K562 (cell line): ENCODE measurements around the gene PRICKLE2. TPM values are rescaled to one million over a fixed set of nuclear protein-coding genes. Genes with fewer than 3 reads are reported as not detected.

ENCODE experiments used
- ATAC-seq: fragments of 200-7000 bp; cut with Tn5 transposase; 3 replicates; pipeline ENCODE4 v1.9.1; 2020; ENCODE audit warnings: moderate library complexity
- BruUV-seq: library from RNA; stranded (reverse); fragments of 400-500 nt; replicated peaks from 2 replicates; lab custom pipeline; 2021; lab: Mats Ljungman, UMichigan
- CTCF ChIA-PET: fragments of 300-600 bp; formaldehyde crosslinking; extraction: SDS; loops from one replicate; lab custom pipeline; 2021; ENCODE audit warnings: low intra/inter-chr PET ratio; lab: Yijun Ruan, JAX
- POLR2A ChIA-PET: fragments of 300-600, 350-650 bp; sonication (Branson Sonifier 250); formaldehyde crosslinking; extraction: SDS; loops from one replicate; lab custom pipeline; 2021; ENCODE audit warnings: antibody characterized with exemption, inconsistent platforms; lab: Yijun Ruan, JAX
- DNase-seq, 4 experiments: peaks; one replicate each; pipeline versions ENCODE4 v3.0.0 to v3.0.0-alpha.2; 2011 to 2018; ENCODE audit warnings: low spot score in 3 of 4, mixed read lengths in 3 of 4; ENCODE audit errors: extremely low read depth in 1 of 4
- FAIRE-seq: peaks from 2 replicates; lab custom pipeline; 2011; peaks lifted over from hg19 to GRCh38; lab: Jason Lieb, UNC
- H2AFZ ChIP-seq: 2 replicates; pipeline ENCODE4 v1.6.0; 2011; ENCODE audit warnings: low read depth, low read length, control low read depth, inconsistent platforms
- H3K27ac ChIP-seq: fragments of 200-600 bp; 3 replicates; pipeline ENCODE4 v1.8.0; 2011; ENCODE audit warnings: low read depth, mild to moderate bottlenecking, control low read depth, inconsistent platforms, low read length, moderate library complexity, mixed read lengths; ENCODE audit errors: extremely low read depth
- H3K27me3 ChIP-seq, 2 experiments: fragments of 300-600 bp in 1 of 2; 2 replicates in 1 of 2; 3 replicates in 1 of 2; pipeline versions ENCODE4 v1.6.0 to v1.8.0; 2011; ENCODE audit warnings: inconsistent platforms in 2 of 2, low read length in 2 of 2, mild to moderate bottlenecking in 1 of 2, mixed read lengths in 1 of 2, moderate library complexity in 1 of 2; ENCODE audit not compliant: control insufficient read depth in 2 of 2, insufficient read depth in 2 of 2
- H3K36me3 ChIP-seq: fragments of 300-600 bp; 3 replicates; pipeline ENCODE4 v1.8.0; 2011; ENCODE audit warnings: mild to moderate bottlenecking, low read length, inconsistent platforms; ENCODE audit not compliant: control insufficient read depth, insufficient read depth
- H3K4me1 ChIP-seq, 2 experiments: fragments of 200-600 bp in 1 of 2; replicated peaks in 1 of 2; 2 replicates in 1 of 2; 3 replicates in 1 of 2; pipeline versions ENCODE4 v1.5.1 to v1.8.0; 2011; ENCODE audit warnings: inconsistent platforms in 2 of 2, low read length in 2 of 2, mild to moderate bottlenecking in 1 of 2, mixed read lengths in 1 of 2, moderate library complexity in 1 of 2; ENCODE audit not compliant: control insufficient read depth in 2 of 2, insufficient read depth in 2 of 2
- H3K4me2 ChIP-seq: 2 replicates; pipeline ENCODE4 v1.6.1; 2011; ENCODE audit warnings: low read length, control low read depth, inconsistent platforms, mixed read lengths; ENCODE audit not compliant: insufficient read depth
- H3K4me3 ChIP-seq: fragments of 200-600 bp; sonication (generic), shearing (Covaris generic); 2 replicates; pipeline ENCODE4 v1.5.1; 2016; ENCODE audit warnings: control low read depth, inconsistent platforms
- H3K79me2 ChIP-seq: fragments of 200-600 bp; 3 replicates; pipeline ENCODE4 v1.8.0; 2011; ENCODE audit warnings: low read length, inconsistent platforms; ENCODE audit not compliant: control insufficient read depth, insufficient read depth
- H3K9ac ChIP-seq, 2 experiments: 2 replicates each; pipeline versions ENCODE4 v1.6.0 to v1.6.1; 2011; ENCODE audit warnings: low read depth in 2 of 2, low read length in 2 of 2, control low read depth in 1 of 2, inconsistent platforms in 1 of 2, mild to moderate bottlenecking in 1 of 2, mixed read lengths in 1 of 2; ENCODE audit not compliant: insufficient read depth in 1 of 2
- H3K9me1 ChIP-seq: one replicate; pipeline ENCODE4 v1.6.0; 2011; ENCODE audit warnings: inconsistent platforms, mild to moderate bottlenecking, low read length, moderate library complexity; ENCODE audit not compliant: control insufficient read depth, insufficient read depth
- H3K9me3 ChIP-seq: replicated peaks from 2 replicates; pipeline ENCODE4 v1.5.1; 2011; ENCODE audit warnings: low read depth, low read length, inconsistent platforms; ENCODE audit not compliant: control insufficient read depth, insufficient read depth
- H4K20me1 ChIP-seq: replicated peaks from 2 replicates; pipeline ENCODE4 v1.6.1; 2011; ENCODE audit warnings: low read length, inconsistent platforms, mixed read lengths; ENCODE audit not compliant: control insufficient read depth, insufficient read depth
- CREB5 ChIP-seq: fragments of 250-450 bp; sonication (Bioruptor Pico); IDR thresholded peaks from 2 replicates; pipeline ENCODE4 v1.5.0; 2020; ENCODE audit warnings: mild to moderate bottlenecking
- DACH1 ChIP-seq: fragments of 450-650 bp; IDR thresholded peaks from 2 replicates; pipeline ENCODE4 v1.6.1; 2018; ENCODE audit not compliant: partially characterized antibody
- ETV6 ChIP-seq, 3 experiments: fragments of 150-350 bp in 1 of 3; sonication (generic) in 1 of 3; formaldehyde crosslinking in 1 of 3; IDR thresholded peaks; 2 replicates each; pipeline versions ENCODE4 v1.6.1 to v1.8.0; 2014 to 2022; ENCODE audit warnings: borderline replicate concordance in 2 of 3, low read depth in 2 of 3, antibody characterized with exemption in 1 of 3, low read length in 1 of 3, mild to moderate bottlenecking in 1 of 3, missing genetic modification reagents in 1 of 3
- FOXP1 ChIP-seq: sonication (generic); formaldehyde crosslinking; IDR thresholded peaks from 2 replicates; pipeline ENCODE4 v1.8.0; 2022; ENCODE audit warnings: mild to moderate bottlenecking, missing genetic modification reagents
- PML ChIP-seq: IDR thresholded peaks from 2 replicates; pipeline ENCODE4 v1.6.1; 2012; ENCODE audit warnings: low read length, inconsistent platforms
- POLR2AphosphoS2 ChIP-seq: IDR thresholded peaks from 2 replicates; pipeline ENCODE4 v1.6.1; 2012; ENCODE audit warnings: low read length, improper control_type of control experiment
- ZBTB11 ChIP-seq, 3 experiments: fragments of 200-800 bp in 1 of 3; fragments of 250-450 bp in 1 of 3; fragments of 450-650 bp in 1 of 3; sonication (Bioruptor Pico) in 1 of 3; sonication (Bioruptor generic) in 1 of 3; formaldehyde crosslinking in 1 of 3; IDR thresholded peaks; 2 replicates each; pipeline versions ENCODE4 v1.6.1 to v1.8.0; 2016 to 2022; ENCODE audit warnings: mild to moderate bottlenecking in 2 of 3, missing genetic modification characterization in 2 of 3, missing compliant biosample characterization in 1 of 3, moderate library complexity in 1 of 3
- ZNF717 ChIP-seq: fragments of 250-450 bp; sonication (Bioruptor Pico); IDR thresholded peaks from 2 replicates; pipeline ENCODE4 v1.5.0; 2021
- ZSCAN29 ChIP-seq: fragments of 450-650 bp; IDR thresholded peaks from 2 replicates; pipeline ENCODE4 v1.6.1; 2017
- WGBS: fragments of 100-300 bp; shearing (Covaris generic); methylation state at CpG from one replicate; pipeline ENCODE4 v1.1.6; 2016; ENCODE audit warnings: low coverage, mixed read lengths; ENCODE audit not compliant: insufficient coverage; ENCODE audit errors: missing lambda C conversion rate; 5-methylcytosine and 5-hydroxymethylcytosine counted together
- in situ Hi-C: fragments of 300-500 bp; cut with MboI; formaldehyde crosslinking; loops from 4 replicates; pipeline ENCODE4 v1.15.0; 2018; ENCODE audit warnings: inconsistent platforms, mixed read lengths
- intact Hi-C: fragments of 100-400 bp; cut with micrococcal nuclease; formaldehyde crosslinking; loops from 2 replicates; pipeline ENCODE4 v1.14.2; 2022
- polyA plus RNA-seq, 8 experiments: library from polyadenylated mRNA; depleted of rRNA in 4 of 8; stranded (reverse) in 5 of 8; unstranded in 3 of 8; fragments of >200 nt; fragmentation: Nextera tagmentation in 2 of 8; fragmentation: Illumina TruSeq in 1 of 8; extraction: Ambion mirVana in 2 of 8; extraction: Trizol in 1 of 8; gene quantifications; 2 replicates each; pipeline versions ENCODE4 v1.2.1 to v1.2.3, GENCODE V29; 2011 to 2014; ENCODE audit warnings: inconsistent platforms in 1 of 8, missing spikeins in 1 of 8
- total RNA-seq, 7 experiments: library from RNA; depleted of rRNA in 6 of 7; stranded (reverse); fragments of >200 nt in 6 of 7; fragmentation: Illumina TruSeq in 2 of 7; extraction: Trizol in 2 of 7; gene quantifications; 2 replicates each; pipeline versions ENCODE4 v1.2.1 to v1.2.3, GENCODE V29; 2011 to 2021; ENCODE audit warnings: low replicate concordance in 1 of 7

PRICKLE2 gene
- total and polyA plus RNA-seq, 9 of the 15 experiments (the other 6 are each of a cell fraction or from before 2014, with no cell fraction given), result 0.07 to 0.09 TPM; not detected in 7

GRCh38 chr3:64272842-64273241, 47.6 kb upstream of the PRICKLE2 start (continued):
- TF ChIP-seq ETV6 (IDR thresholded peaks at IDR 0.05; ENCODE audit: borderline replicate concordance in 1 of 2, low read depth in 2 of 2, low read length in 1 of 2) (no peak), ETV6 (CRISPR knock-in tag; IDR thresholded peaks at IDR 0.05; ENCODE audit: borderline replicate concordance) (no peak), PML (no peak), CREB5 (CRISPR knock-in tag) (no peak), POLR2AphosphoS2 (no peak), FOXP1 (CRISPR knock-in tag) (no peak), ZNF717 (no peak), DACH1 (no peak)

- Histone ChIP-seq H3K9me3 (no peaks in the 10 kb centered on the region), H3K4me1 (no peaks in the 10 kb centered on the region), H3K9ac (no peak overlapping the region), H2AFZ (no peak overlapping the region), H3K4me3 (no peak overlapping the region), H3K36me3 (no peaks in the 10 kb centered on the region), H3K9me1 (no peaks in the 10 kb centered on the region), H3K27me3 (peaks cover 0 to 5% of the 10 kb centered on the region in 2 experiments; a peak in 2 of 5 replicates), H3K79me2 (no peaks in the 10 kb centered on the region), H3K4me2 (no peak overlapping the region), H4K20me1 (no peaks in the 10 kb centered on the region), H3K27ac (no peak overlapping the region)
- WGBS, result 0% methylated on average over 2 of the region's 2 CpGs
- ATAC-seq (no peak), FAIRE-seq (no peak), DNase-seq (no peak)
- intact Hi-C loops (no loop called here), in situ Hi-C loops (no loop called here)
- BruUV-seq, result no TSS peak
- POLR2A ChIA-PET, result no interaction called here
- no peak for TF ChIP-seq ZSCAN29
- TF ChIP-seq ZBTB11 (CRISPR knock-in tag; IDR thresholded peaks at IDR 0.05), result peak in 1 of 3 experiments; percentile 42; a peak in 1 of 6 replicates
- CTCF ChIA-PET, result no interaction called here
These were observed 47.0 kb upstream of the PRICKLE2 start for GRCh38 chr3:64272271-64272670.
